Measurements from ENCODE around the gene GPC1. TPM values are rescaled to one million over a fixed set of nuclear protein-coding genes. Genes with fewer than 3 reads are reported as not detected.
A peak's percentile ranks its signal among the peaks of the same experiment; 100 is the strongest.

The GPC1 gene
- total RNA-seq, 2 donors from 2014 or later = 80.7 to 447 TPM

- no peaks in the 10 kb centered on the region for H3K27me3 ChIP-seq (replicated peaks; ENCODE audit: insufficient read depth)
- no peak overlapping the region for H3K27ac ChIP-seq
- no peaks in the 10 kb centered on the region for H3K4me1 ChIP-seq (replicated peaks)
- no peak for DNase-seq (ENCODE audit: low spot score)
- H3K9me3 ChIP-seq = no peaks in the 10 kb centered on the region
- TF ChIP-seq CTCF (IDR thresholded peaks at IDR 0.05) (no peak), POLR2AphosphoS5 (IDR thresholded peaks at IDR 0.05) (no peak), POLR2A (IDR thresholded peaks at IDR 0.05) (no peak)
- intact Hi-C loops (cut with DNase I) = no loop called here
- H3K4me3 ChIP-seq = no peak overlapping the region
- 80% methylated on average over 14 of the region's 14 CpGs for WGBS
- H3K36me3 ChIP-seq = no peaks in the 10 kb centered on the region
These were observed 67.1 kb downstream of the GPC1 start for GRCh38 chr2:240502430-240503121.

- Histone ChIP-seq H3K36me3 (no peaks in the 10 kb centered on the region), H3K27ac (no peak overlapping the region)
- no peak for DNase-seq (ENCODE audit: low spot score)
These were observed 67.9 kb downstream of the GPC1 start for GRCh38 chr2:240503375-240503774.

DNA sequence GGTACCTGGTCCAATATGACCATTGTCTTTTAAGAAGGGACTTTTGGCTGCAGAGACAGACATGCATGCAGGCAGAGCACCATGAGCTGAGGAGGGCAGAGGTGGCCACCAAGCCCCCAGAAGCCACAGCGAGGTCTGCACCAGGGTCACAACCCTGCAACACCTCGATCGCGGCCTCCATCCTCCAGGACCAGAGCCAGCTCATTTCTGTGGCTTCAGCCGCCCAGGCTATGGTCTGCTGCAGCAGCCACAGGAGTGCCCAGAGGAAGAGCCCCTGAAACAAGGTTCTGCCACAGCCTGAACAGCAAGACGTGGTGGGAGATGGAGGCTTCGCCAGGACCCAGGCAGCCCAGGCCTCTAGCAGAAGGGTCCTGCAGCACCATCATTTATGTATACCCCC is 68.4 kb downstream of the GPC1 start:
- intact Hi-C loops (cut with DNase I) = no loop called here
- no peak for DNase-seq (ENCODE audit: low spot score)
- H3K36me3 ChIP-seq = no peaks in the 10 kb centered on the region

More at GRCh38 chr2:240503375-240503774, 67.9 kb downstream of the GPC1 start:
- 95% methylated on average over 9 of the region's 9 CpGs for WGBS
- no peak overlapping the region for H3K4me3 ChIP-seq
- no peaks in the 10 kb centered on the region for H3K27me3 ChIP-seq (replicated peaks; ENCODE audit: insufficient read depth)
- H3K4me1 ChIP-seq (replicated peaks) = no peaks in the 10 kb centered on the region
- intact Hi-C loops (cut with DNase I) = no loop called here
- H3K9me3 ChIP-seq = no peaks in the 10 kb centered on the region
- TF ChIP-seq POLR2A (IDR thresholded peaks at IDR 0.05) (no peak), CTCF (IDR thresholded peaks at IDR 0.05) (no peak), POLR2AphosphoS5 (IDR thresholded peaks at IDR 0.05) (no peak)

DNA sequence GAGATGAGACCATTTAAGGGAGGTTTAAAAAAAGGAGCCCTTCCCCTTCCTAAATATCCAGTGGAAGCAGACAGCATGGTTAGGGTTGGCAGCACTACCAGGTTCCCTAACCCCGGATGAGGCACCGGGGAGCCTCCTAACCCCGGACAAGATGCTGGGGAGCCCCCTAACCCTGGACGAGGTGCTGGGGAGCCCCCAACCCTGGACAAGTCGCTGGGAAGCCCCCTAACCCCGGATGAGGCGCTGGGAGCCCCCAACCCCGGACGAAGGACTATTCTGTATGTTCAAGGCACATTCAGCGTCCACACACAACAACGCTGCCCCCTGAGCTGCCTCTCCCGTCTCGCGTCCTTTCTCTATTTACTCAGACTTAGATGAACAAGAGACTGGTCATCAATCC is 70.4 kb downstream of the GPC1 start:
- H3K4me3 ChIP-seq = no peak overlapping the region
- H3K27ac ChIP-seq = no peak overlapping the region
- H3K9me3 ChIP-seq = no peaks in the 10 kb centered on the region
- TF ChIP-seq CTCF (IDR thresholded peaks at IDR 0.05) = no peak
- TF ChIP-seq POLR2AphosphoS5 (IDR thresholded peaks at IDR 0.05) = no peak
- TF ChIP-seq POLR2A (IDR thresholded peaks at IDR 0.05) = no peak
- H3K36me3 ChIP-seq = no peaks in the 10 kb centered on the region
- no peak for DNase-seq (ENCODE audit: low spot score)
- intact Hi-C loops (cut with DNase I) = no loop called here
- 88% methylated on average over 14 of the region's 14 CpGs for WGBS
- H3K4me1 ChIP-seq (replicated peaks) = no peaks in the 10 kb centered on the region
- H3K27me3 ChIP-seq (replicated peaks; ENCODE audit: insufficient read depth) = no peaks in the 10 kb centered on the region

More for the DNA sequence above, 68.4 kb downstream of the GPC1 start:
- H3K4me3 ChIP-seq = no peak overlapping the region
- TF ChIP-seq CTCF (IDR thresholded peaks at IDR 0.05) (no peak), POLR2A (IDR thresholded peaks at IDR 0.05) (no peak), POLR2AphosphoS5 (IDR thresholded peaks at IDR 0.05) (no peak)
- H3K9me3 ChIP-seq = no peaks in the 10 kb centered on the region
- H3K4me1 ChIP-seq (replicated peaks) = no peaks in the 10 kb centered on the region
- H3K27me3 ChIP-seq (replicated peaks; ENCODE audit: insufficient read depth) = no peaks in the 10 kb centered on the region
- WGBS = 97% methylated on average over 7 of the region's 7 CpGs
- no peak overlapping the region for H3K27ac ChIP-seq

DNA sequence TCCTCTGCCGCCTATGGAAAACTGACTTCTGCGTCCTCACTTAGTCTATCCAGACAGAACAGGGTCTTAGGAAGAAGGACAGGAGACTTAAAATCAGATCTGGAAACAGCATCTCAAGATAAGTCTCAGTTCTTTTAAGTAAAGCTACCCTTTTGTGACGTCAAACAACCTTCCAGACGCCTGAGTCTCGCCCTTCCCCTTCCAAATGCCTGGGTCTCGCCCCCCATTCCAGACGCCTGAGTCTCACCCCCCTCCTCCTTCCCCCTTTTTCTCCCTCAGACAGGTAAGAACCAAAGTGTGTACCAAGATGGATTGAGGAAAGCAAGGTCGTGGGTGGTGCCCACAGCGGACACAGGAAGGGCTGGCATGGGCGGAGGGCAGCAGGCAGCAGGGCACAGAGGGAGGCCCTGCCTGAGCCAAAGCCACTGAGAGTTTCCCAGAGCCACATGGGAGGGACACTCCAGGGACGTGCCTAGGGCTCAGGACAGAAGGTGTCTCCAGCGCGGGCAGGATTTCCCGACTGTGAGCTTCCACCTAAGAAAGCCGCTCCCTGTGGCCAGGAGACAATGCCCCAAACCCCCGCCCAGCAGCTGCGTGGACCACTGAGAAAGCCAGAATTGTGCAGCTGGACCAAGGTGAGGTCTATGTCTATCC is 71.1 kb downstream of the GPC1 start:
- intact Hi-C loops (cut with DNase I) = no loop called here
- DNase-seq (ENCODE audit: low spot score) = peak; percentile 1

More for the DNA sequence above, 71.1 kb downstream of the GPC1 start:
- no peak for TF ChIP-seq POLR2A (IDR thresholded peaks at IDR 0.05)
- TF ChIP-seq CTCF (IDR thresholded peaks at IDR 0.05) = no peak
- no peak for TF ChIP-seq POLR2AphosphoS5 (IDR thresholded peaks at IDR 0.05)
- H3K27ac ChIP-seq = no peak overlapping the region
- H3K4me3 ChIP-seq = no peak overlapping the region
- H3K4me1 ChIP-seq (replicated peaks) = no peaks in the 10 kb centered on the region
- no peaks in the 10 kb centered on the region for H3K36me3 ChIP-seq
- 78% methylated on average over 17 of the region's 17 CpGs for WGBS
- H3K27me3 ChIP-seq (replicated peaks; ENCODE audit: insufficient read depth) = no peaks in the 10 kb centered on the region
- no peaks in the 10 kb centered on the region for H3K9me3 ChIP-seq
